HG03139 (cell line): Measurements from ENCODE around the gene ZNF423.

Experiments
- ATAC-seq: cut with Tn5 transposase; IDR thresholded peaks from one replicate; pipeline ENCODE4 v1.9.1; 2021; ENCODE audit not compliant: unreplicated experiment

ZNF423 gene

GRCh38 chr16:49826515-49826914 lies 29.4 kb downstream of the ZNF423 start:
- ATAC-seq: no peak

- no peak for ATAC-seq
These were observed 30.9 kb downstream of the ZNF423 start for GRCh38 chr16:49825041-49825440.

DNA sequence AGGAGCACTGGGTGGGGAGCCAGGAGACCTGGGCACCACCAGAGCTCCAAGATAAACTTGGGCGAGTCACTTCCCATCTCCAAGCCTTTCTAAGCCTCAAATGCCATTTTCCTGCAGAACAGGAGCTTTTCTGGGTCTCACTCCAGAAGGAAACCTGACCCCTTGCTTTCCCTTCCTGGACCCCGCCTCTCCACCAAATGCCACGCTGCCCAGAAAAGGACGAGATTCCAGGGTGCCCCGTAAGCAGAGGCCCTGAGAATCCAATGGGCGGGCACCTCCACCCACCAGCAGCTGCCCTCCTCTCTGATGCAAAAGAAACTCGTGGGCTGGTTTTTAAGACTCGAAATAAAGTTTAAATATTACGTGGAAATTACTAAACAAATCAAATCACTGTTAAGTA lies 31.3 kb downstream of the ZNF423 start:
- ATAC-seq: no peak

GRCh38 chr16:49822649-49823370 lies 33.1 kb downstream of the ZNF423 start:
- ATAC-seq: no peak

DNA sequence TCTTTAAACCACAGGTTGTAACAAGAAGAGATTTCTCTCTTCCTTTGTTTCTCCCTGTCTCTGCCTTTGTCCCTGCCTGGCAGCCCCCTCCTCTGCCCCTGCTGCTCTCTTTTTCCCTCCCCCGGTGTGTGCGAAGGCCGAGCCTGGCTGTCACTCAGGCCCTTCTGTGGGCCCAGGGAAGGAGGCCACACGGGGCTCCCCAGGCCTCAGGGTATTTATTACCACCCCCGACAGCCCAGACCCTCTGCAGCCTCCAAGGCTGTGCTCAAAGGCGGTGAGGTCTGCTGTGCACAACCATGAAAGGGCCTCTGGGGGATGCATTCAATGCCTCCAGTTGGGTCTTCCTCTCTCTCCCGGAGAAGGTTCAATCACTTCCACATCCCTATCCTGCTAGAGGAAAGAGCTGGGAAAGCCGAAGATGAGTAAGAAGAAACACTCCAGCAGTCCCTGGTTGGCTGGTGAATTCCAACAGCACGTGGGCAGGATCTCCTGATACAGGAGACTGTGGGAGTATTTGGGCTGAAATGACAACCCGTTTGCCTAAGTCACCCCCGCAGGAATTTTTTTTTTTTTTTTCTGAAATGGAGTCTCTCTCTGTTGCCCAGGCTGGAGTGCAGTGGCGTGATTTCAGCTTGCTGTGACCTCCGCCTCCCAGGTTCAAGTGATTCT lies 34.2 kb downstream of the ZNF423 start:
- no peak for ATAC-seq

- no peak for ATAC-seq
These were observed 34.8 kb downstream of the ZNF423 start for GRCh38 chr16:49821156-49821555.

GRCh38 chr16:49817754-49818507 lies 38.0 kb downstream of the ZNF423 start:
- ATAC-seq: no peak

DNA sequence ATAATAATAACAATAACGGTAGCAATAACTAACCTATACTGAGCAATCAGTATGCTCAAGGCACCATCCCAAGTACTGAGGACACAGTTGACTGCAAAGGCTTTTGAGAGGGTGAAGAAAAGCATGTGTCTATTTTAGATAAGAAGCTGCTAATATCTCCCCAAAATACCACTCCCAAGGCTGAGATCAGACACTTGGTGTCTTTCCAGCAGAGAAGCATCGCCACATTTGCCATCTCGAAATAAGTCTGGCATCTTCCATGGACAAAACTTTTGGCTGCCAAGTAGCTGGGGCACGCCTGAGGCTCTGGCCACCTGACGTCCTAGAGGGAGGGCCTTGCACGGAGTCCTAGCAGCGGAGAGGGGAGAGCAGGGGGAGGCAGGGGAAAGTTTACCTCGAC lies 39.0 kb downstream of the ZNF423 start:
- ATAC-seq: no peak

GRCh38 chr16:49811644-49812334 lies 44.1 kb downstream of the ZNF423 start:
- no peak for ATAC-seq

GRCh38 chr16:49810831-49811230 lies 45.1 kb downstream of the ZNF423 start:
- ATAC-seq: no peak

- no peak for ATAC-seq
These were observed 46.4 kb downstream of the ZNF423 start for GRCh38 chr16:49809561-49809960.

DNA sequence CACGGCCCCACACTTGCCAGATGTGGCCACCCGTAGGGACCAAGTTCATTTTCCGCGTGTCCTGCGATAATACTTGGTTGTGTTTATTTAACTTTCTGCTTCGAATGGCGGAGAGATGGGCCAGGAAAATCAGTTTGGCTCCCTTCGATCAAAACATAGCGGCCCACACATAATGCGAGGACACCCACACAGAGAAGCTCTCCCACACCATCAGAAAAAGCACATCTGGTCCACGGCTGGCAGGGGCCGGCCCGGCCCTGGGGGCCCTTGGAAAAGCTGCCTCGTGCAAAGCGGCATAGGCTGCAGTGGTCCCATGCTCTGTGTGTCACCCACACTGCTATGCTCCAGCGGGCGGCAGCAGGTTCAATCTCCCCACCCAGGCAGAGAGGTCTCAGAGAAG lies 46.9 kb downstream of the ZNF423 start:
- no peak for ATAC-seq

DNA sequence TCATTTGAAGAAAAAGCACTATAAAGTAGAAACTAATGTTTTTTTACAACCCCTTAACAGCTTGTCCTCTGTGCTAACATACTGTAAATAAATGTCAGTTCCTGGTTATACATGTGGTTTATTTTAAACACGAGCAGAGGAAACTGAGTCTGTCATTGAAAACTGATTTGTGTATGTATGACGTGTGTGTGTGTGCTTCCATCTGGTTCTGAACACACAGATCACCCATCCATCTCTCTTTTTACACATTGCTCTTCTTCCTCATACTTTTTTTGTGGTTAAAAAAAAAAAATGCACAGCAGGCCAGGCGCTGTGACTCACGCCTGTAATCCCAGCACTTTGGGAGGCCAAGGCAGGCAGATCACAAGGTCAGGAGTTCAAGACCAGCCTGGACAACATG lies 49.5 kb downstream of the ZNF423 start:
- no peak for ATAC-seq

DNA sequence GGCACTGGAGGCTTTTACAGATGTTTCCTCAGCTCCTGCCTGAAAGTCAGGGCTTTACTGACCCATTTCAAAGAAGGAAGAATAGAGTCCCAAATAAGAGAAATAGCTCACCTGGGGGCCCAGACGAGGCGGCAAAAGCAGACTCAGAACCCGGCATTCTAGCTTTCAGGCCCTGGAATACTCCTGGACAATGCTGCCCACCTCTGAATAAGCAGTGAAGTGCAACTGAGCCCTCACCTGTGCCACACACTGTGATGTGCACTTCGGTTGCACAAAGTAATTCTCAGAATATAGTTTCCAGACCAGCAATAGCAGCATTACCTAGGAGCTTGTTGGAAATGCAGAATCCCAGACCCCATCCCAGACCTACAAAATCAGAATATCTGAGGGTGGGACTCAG lies 54.6 kb downstream of the ZNF423 start:
- ATAC-seq: no peak

GRCh38 chr16:49800876-49801275 lies 55.0 kb downstream of the ZNF423 start:
- ATAC-seq: no peak

- no peak for ATAC-seq
These were observed 55.5 kb downstream of the ZNF423 start for GRCh38 chr16:49800441-49800840.

- no peak for ATAC-seq
These were observed 56.7 kb downstream of the ZNF423 start for GRCh38 chr16:49799172-49799571.

- ATAC-seq: no peak
These were observed 60.4 kb downstream of the ZNF423 start for GRCh38 chr16:49795513-49795912.

DNA sequence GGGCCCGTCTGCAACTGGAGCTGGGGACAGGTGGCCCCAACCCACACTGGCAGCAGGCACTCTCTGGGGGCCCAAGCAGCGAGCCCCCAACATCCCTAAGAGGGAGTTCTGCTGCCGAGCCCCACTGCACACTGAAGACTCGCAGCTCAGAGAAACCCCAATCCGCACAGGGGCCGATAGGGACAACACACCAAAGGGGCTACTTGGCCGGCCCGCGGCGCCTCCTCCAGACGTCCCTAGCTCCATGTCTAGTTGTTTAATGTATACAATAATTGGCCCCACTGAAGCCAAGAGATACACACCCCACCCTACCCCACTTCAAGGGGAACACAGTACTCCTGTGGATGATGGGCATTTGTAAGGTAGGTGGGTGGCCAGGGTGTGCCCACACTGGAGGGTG lies 62.7 kb downstream of the ZNF423 start:
- ATAC-seq: no peak

- ATAC-seq: no peak
These were observed 66.3 kb downstream of the ZNF423 start for GRCh38 chr16:49789616-49790015.

GRCh38 chr16:49788986-49789385 lies 66.9 kb downstream of the ZNF423 start:
- ATAC-seq: no peak
